ENCODE data around the gene UACA.

The UACA gene

GRCh38 chr15:70704731-70705130 lies 58.6 kb downstream of the UACA start:
- no peaks in the 10 kb centered on the region for H3K79me2 ChIP-seq (ENCODE audit: low read length)
- H3K27ac ChIP-seq (ENCODE audit: low read length), result no peak overlapping the region
- H3K27me3 ChIP-seq (ENCODE audit: low read depth, low read length), result peaks cover 47% of the 10 kb centered on the region
- H3K4me1 ChIP-seq (ENCODE audit: low read length), result no peaks in the 10 kb centered on the region
- no peak overlapping the region for H3K9ac ChIP-seq (ENCODE audit: low read length)
- H4K20me1 ChIP-seq (ENCODE audit: insufficient read depth, low read length), result no peaks in the 10 kb centered on the region
- H3K36me3 ChIP-seq (replicated peaks; ENCODE audit: low read depth, low read length), result no peaks in the 10 kb centered on the region
- H3K9me3 ChIP-seq (ENCODE audit: insufficient read depth, low read length), result no peaks in the 10 kb centered on the region
- no peak for TF ChIP-seq EZH2phosphoT487 (IDR thresholded peaks at IDR 0.05; ENCODE audit: low read depth)
- TF ChIP-seq, protein P1, sequence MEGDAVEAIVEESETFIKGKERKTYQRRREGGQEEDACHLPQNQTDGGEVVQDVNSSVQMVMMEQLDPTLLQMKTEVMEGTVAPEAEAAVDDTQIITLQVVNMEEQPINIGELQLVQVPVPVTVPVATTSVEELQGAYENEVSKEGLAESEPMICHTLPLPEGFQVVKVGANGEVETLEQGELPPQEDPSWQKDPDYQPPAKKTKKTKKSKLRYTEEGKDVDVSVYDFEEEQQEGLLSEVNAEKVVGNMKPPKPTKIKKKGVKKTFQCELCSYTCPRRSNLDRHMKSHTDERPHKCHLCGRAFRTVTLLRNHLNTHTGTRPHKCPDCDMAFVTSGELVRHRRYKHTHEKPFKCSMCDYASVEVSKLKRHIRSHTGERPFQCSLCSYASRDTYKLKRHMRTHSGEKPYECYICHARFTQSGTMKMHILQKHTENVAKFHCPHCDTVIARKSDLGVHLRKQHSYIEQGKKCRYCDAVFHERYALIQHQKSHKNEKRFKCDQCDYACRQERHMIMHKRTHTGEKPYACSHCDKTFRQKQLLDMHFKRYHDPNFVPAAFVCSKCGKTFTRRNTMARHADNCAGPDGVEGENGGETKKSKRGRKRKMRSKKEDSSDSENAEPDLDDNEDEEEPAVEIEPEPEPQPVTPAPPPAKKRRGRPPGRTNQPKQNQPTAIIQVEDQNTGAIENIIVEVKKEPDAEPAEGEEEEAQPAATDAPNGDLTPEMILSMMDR (IDR thresholded peaks at IDR 0.05; ENCODE audit: low read depth, low read length), result no peak
- H3K4me2 ChIP-seq (ENCODE audit: low read length), result no peak overlapping the region
- H3K4me3 ChIP-seq (ENCODE audit: low read length), result no peak overlapping the region
- no peak overlapping the region for H2AFZ ChIP-seq (ENCODE audit: low read depth, low read length)

GRCh38 chr15:70704166-70704565 lies 59.2 kb downstream of the UACA start:
- Histone ChIP-seq H4K20me1 (ENCODE audit: insufficient read depth, low read length) (no peaks in the 10 kb centered on the region), H3K9ac (ENCODE audit: low read length) (no peak overlapping the region), H3K4me2 (ENCODE audit: low read length) (no peak overlapping the region)

DNA sequence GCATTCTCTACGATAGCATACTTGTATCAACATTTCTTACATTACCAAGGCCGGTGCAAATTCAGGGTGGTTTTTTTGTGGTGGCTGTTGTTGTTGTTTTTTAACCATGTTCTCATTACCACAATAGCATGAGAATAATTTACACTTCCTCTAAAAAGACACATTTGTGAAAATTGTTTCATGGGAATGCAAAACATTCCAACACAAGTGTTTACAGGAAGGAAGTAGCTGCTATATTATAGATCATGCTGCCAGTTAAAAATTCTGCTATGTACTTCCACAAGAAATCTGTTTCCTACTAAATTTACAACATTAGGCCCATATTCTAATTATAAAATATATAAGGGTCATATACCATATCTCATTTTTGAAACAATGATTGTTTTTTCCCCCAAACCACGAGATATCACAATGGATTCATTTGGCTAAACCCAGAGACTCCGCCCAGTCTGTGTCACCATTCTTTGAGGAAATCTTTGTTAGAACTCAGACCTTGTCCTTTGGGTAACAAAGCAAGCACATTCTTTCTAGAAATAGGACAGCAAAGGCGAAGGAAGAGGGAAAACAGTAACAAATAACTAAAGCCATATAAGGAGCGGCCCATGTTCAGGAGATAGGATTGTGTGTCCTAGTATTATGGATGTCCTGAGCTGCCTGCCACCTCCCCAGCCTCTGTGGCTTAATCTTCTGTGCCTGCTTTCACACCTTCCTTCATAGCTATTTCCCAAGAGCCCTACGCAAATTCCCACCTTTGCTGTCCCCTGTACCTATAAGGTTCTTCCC lies 60.1 kb downstream of the UACA start:
- Histone ChIP-seq H3K79me2 (ENCODE audit: low read length) (no peaks in the 10 kb centered on the region), H4K20me1 (ENCODE audit: insufficient read depth, low read length) (no peaks in the 10 kb centered on the region), H3K9me3 (ENCODE audit: insufficient read depth, low read length) (no peaks in the 10 kb centered on the region), H3K9ac (ENCODE audit: low read length) (no peak overlapping the region), H3K36me3 (replicated peaks; ENCODE audit: low read depth, low read length) (no peaks in the 10 kb centered on the region), H3K27me3 (ENCODE audit: low read depth, low read length) (peaks cover 43% of the 10 kb centered on the region), H3K4me3 (ENCODE audit: low read length) (no peak overlapping the region), H3K4me1 (ENCODE audit: low read length) (no peaks in the 10 kb centered on the region), H3K27ac (ENCODE audit: low read length) (no peak overlapping the region), H3K4me2 (ENCODE audit: low read length) (no peak overlapping the region), H2AFZ (ENCODE audit: low read depth, low read length) (no peak overlapping the region)
- TF ChIP-seq, protein P1 (IDR thresholded peaks at IDR 0.05; ENCODE audit: low read depth, low read length), result no peak
- no peak for TF ChIP-seq EZH2phosphoT487 (IDR thresholded peaks at IDR 0.05; ENCODE audit: low read depth)

More at GRCh38 chr15:70704166-70704565, 59.2 kb downstream of the UACA start:
- H2AFZ ChIP-seq (ENCODE audit: low read depth, low read length), result no peak overlapping the region
- H3K36me3 ChIP-seq (replicated peaks; ENCODE audit: low read depth, low read length), result no peaks in the 10 kb centered on the region
- H3K27ac ChIP-seq (ENCODE audit: low read length), result no peak overlapping the region
- no peak overlapping the region for H3K4me3 ChIP-seq (ENCODE audit: low read length)
- no peaks in the 10 kb centered on the region for H3K9me3 ChIP-seq (ENCODE audit: insufficient read depth, low read length)
- H3K79me2 ChIP-seq (ENCODE audit: low read length), result no peaks in the 10 kb centered on the region
- TF ChIP-seq EZH2phosphoT487 (IDR thresholded peaks at IDR 0.05; ENCODE audit: low read depth), result no peak
- TF ChIP-seq, protein P1 (IDR thresholded peaks at IDR 0.05; ENCODE audit: low read depth, low read length), result no peak
- H3K27me3 ChIP-seq (ENCODE audit: low read depth, low read length), result peaks cover 47% of the 10 kb centered on the region
- H3K4me1 ChIP-seq (ENCODE audit: low read length), result no peaks in the 10 kb centered on the region

DNA sequence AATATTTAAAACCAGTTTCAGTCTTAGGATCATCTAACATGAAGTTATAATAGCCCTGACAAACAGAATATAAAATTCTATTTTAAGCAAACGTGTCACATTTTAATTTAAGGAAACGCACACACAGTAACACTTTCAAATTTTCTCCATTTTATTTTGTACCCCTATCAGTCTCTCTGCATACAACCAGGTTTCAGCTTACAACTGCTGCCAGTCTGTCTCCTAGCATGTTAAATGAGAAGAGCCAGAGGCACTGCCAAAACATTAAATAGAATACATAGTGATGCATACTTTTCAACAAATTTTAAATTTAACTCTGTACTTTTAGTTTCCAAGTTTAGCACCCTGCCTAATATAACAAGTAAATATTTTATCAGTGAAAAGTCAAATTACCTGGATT lies 60.8 kb downstream of the UACA start:
- Histone ChIP-seq H3K27ac (ENCODE audit: low read length) (no peak overlapping the region), H3K79me2 (ENCODE audit: low read length) (no peaks in the 10 kb centered on the region), H3K27me3 (ENCODE audit: low read depth, low read length) (peaks cover 40% of the 10 kb centered on the region), H3K9me3 (ENCODE audit: insufficient read depth, low read length) (no peaks in the 10 kb centered on the region), H3K9ac (ENCODE audit: low read length) (no peak overlapping the region), H3K4me3 (ENCODE audit: low read length) (no peak overlapping the region), H3K36me3 (replicated peaks; ENCODE audit: low read depth, low read length) (no peaks in the 10 kb centered on the region), H3K4me2 (ENCODE audit: low read length) (no peak overlapping the region), H4K20me1 (ENCODE audit: insufficient read depth, low read length) (no peaks in the 10 kb centered on the region), H3K4me1 (ENCODE audit: low read length) (no peaks in the 10 kb centered on the region), H2AFZ (ENCODE audit: low read depth, low read length) (no peak overlapping the region)
- TF ChIP-seq, protein P1 (IDR thresholded peaks at IDR 0.05; ENCODE audit: low read depth, low read length), result no peak
- TF ChIP-seq EZH2phosphoT487 (IDR thresholded peaks at IDR 0.05; ENCODE audit: low read depth), result no peak

All from OCI-LY3 (cell line).